ENCODE data around the gene STPG1. TPM values are rescaled to one million over a fixed set of nuclear protein-coding genes. Genes with fewer than 3 reads are reported as not detected.

The STPG1 gene
- total and polyA plus RNA-seq, 2 donors (not counting 3 experiments of a cell fraction or from before 2014, with no cell fraction given), result 6.3 to 10.2 TPM

DNA sequence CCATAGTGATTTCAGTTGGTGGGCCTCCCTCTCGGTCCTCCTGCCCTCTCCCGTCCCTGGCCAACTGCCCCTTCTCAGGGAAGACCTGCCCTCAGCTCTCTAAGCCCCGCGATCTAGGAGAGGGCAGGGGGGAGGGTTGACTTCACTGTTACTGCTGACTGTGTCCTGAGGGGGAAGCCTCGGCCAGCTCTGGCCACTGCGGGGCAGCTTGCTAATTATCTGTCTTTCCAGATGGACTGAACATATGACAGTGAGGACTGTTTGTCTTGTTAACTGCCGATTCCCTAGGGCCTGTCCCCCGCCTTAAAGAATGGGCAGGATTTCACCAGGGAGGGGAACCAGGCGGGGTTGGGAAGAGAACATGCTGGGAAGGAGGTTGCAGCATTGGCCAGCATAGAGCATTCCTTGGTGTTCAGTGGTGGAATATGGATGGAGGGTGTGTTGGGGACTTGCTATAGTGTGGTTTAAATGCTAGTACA, 24.9 kb upstream of the STPG1 start:
- Histone ChIP-seq H3K4me1 (ENCODE audit: control insufficient read depth, extremely low read depth, insufficient read depth, low read length) (no peaks in the 10 kb centered on the region), H3K27me3 (ENCODE audit: control insufficient read depth in 2 of 2, insufficient read depth in 2 of 2, low read length in 2 of 2) (no peaks in the 10 kb centered on the region), H3K27ac (ENCODE audit: insufficient read depth, low read depth, low read length) (no peak overlapping the region), H3K9me1 (replicated peaks; ENCODE audit: control insufficient read depth, extremely low read depth, insufficient read depth, low read length) (no peaks in the 10 kb centered on the region), H3K4me3 (replicated peaks in 1 of 3; ENCODE audit: insufficient read depth in 1 of 3, low read depth in 1 of 3, low read length in 3 of 3) (no peak overlapping the region), H3K9ac (replicated peaks; ENCODE audit: extremely low read depth, insufficient read depth, low read length) (no peak overlapping the region), H3K4me2 (ENCODE audit: insufficient read depth, low read length) (no peak overlapping the region), H2AFZ (ENCODE audit: low read depth, low read length) (no peak overlapping the region), H4K20me1 (replicated peaks; ENCODE audit: control insufficient read depth, extremely low read depth, insufficient read depth, low read length) (no peaks in the 10 kb centered on the region), H3K79me2 (ENCODE audit: control insufficient read depth, insufficient read depth, low read length) (no peaks in the 10 kb centered on the region), H3K9me3 (replicated peaks; ENCODE audit: control insufficient read depth, insufficient read depth, low read length) (no peaks in the 10 kb centered on the region), H3K36me3 (ENCODE audit: control insufficient read depth in 2 of 2, extremely low read depth in 1 of 2, insufficient read depth in 2 of 2, low read length in 2 of 2) (no peaks in the 10 kb centered on the region)
- dilution Hi-C loops (cut with MboI; ENCODE audit: extremely low pct_ligation_motif_present, low sequenced_read_pairs) (no loop called here), intact Hi-C loops (cut with micrococcal nuclease) (no loop called here)
- no peak for DNase-seq (ENCODE audit: low read depth, low spot score)
- TF ChIP-seq GATA2 (IDR thresholded peaks at IDR 0.05; ENCODE audit: insufficient read depth, insufficient read length, low read depth, low read length), result no peak
- no peak for TF ChIP-seq JUN (IDR thresholded peaks at IDR 0.05; ENCODE audit: borderline replicate concordance, insufficient read depth, insufficient read length, low read depth)
- no peak for TF ChIP-seq EZH2 (IDR thresholded peaks at IDR 0.05; ENCODE audit: borderline replicate concordance, low read depth, low read length, severe bottlenecking)
- no peak for TF ChIP-seq FOS (IDR thresholded peaks at IDR 0.05; ENCODE audit: borderline replicate concordance, insufficient read depth, low read length)
- TF ChIP-seq, protein P1, sequence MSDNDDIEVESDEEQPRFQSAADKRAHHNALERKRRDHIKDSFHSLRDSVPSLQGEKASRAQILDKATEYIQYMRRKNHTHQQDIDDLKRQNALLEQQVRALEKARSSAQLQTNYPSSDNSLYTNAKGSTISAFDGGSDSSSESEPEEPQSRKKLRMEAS (IDR thresholded peaks at IDR 0.05; ENCODE audit: insufficient read depth, insufficient read length), result no peak
- TF ChIP-seq POLR2A (IDR thresholded peaks at IDR 0.05; ENCODE audit: low read depth, low read length), result no peak
- TF ChIP-seq, protein P2, sequence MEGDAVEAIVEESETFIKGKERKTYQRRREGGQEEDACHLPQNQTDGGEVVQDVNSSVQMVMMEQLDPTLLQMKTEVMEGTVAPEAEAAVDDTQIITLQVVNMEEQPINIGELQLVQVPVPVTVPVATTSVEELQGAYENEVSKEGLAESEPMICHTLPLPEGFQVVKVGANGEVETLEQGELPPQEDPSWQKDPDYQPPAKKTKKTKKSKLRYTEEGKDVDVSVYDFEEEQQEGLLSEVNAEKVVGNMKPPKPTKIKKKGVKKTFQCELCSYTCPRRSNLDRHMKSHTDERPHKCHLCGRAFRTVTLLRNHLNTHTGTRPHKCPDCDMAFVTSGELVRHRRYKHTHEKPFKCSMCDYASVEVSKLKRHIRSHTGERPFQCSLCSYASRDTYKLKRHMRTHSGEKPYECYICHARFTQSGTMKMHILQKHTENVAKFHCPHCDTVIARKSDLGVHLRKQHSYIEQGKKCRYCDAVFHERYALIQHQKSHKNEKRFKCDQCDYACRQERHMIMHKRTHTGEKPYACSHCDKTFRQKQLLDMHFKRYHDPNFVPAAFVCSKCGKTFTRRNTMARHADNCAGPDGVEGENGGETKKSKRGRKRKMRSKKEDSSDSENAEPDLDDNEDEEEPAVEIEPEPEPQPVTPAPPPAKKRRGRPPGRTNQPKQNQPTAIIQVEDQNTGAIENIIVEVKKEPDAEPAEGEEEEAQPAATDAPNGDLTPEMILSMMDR (IDR thresholded peaks at IDR 0.05; ENCODE audit: extremely low read depth in 1 of 2, insufficient read depth in 1 of 2, low read depth in 1 of 2, low read length in 2 of 2), result no peak
- TF ChIP-seq MYC (IDR thresholded peaks at IDR 0.05; ENCODE audit: low read depth, low read length), result no peak
- no peak for TF ChIP-seq POLR2AphosphoS5 (IDR thresholded peaks at IDR 0.05; ENCODE audit: insufficient read depth, low read depth, low read length)
- ChIA-PET CTCF (interaction anchor here (1.3 kb wide), 1 partner anchor 239 kb away, joined by 4 read pairs; no protein-coding TSS in a partner anchor), POLR2A (no interaction called here)
- BruUV-seq (replicated peaks), result no TSS peak
- no peak for FAIRE-seq

All from endothelial cell of umbilical vein (primary cell).